GM06990 (cell line): ENCODE results near the gene KIAA1328.

Source experiments
- DNase-seq: peaks from one replicate; pipeline ENCODE4 v3.0.0-alpha.2; 2011; ENCODE audit not compliant: insufficient read length; ENCODE audit errors: extremely low read depth
- H3K27me3 ChIP-seq: replicated peaks from 2 replicates; pipeline ENCODE4 v1.6.0; 2011; ENCODE audit warnings: low read length; ENCODE audit not compliant: control insufficient read depth, insufficient read depth
- H3K36me3 ChIP-seq: 2 replicates; pipeline ENCODE4 v1.5.1; 2011; ENCODE audit warnings: low read length; ENCODE audit not compliant: control insufficient read depth, insufficient read depth
- H3K4me3 ChIP-seq: replicated peaks from 2 replicates; pipeline ENCODE4 v1.5.1; 2011; ENCODE audit warnings: low read depth, mild to moderate bottlenecking, control low read depth, low read length
- TF ChIP-seq, protein P1 (sequence below): IDR thresholded peaks from 2 replicates; pipeline ENCODE4 v1.5.1; 2011; ENCODE audit warnings: low read length, control low read depth, mild to moderate bottlenecking, inconsistent platforms; ENCODE audit not compliant: insufficient read depth, poor library complexity, severe bottlenecking

KIAA1328 gene

DNA sequence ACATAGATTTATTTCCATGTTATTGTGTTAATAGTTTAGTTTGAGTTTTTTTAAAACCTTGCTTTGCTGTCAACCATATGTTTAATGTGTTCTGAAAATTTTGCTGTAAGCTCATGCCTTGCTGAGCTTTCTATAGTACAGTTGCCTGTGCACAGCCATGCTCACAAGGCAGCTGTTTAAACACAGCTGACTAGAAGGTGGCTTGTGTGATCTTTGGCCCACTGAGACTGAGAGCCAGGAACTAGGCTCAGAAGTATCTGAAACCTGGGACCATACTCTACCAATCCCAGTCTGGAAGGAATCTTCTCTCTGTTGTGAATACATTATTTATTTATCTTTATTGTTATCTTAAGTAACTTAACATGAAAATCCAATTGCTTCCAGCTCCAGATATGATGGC is 350.5 kb downstream of the KIAA1328 start:
- TF ChIP-seq, protein P1, sequence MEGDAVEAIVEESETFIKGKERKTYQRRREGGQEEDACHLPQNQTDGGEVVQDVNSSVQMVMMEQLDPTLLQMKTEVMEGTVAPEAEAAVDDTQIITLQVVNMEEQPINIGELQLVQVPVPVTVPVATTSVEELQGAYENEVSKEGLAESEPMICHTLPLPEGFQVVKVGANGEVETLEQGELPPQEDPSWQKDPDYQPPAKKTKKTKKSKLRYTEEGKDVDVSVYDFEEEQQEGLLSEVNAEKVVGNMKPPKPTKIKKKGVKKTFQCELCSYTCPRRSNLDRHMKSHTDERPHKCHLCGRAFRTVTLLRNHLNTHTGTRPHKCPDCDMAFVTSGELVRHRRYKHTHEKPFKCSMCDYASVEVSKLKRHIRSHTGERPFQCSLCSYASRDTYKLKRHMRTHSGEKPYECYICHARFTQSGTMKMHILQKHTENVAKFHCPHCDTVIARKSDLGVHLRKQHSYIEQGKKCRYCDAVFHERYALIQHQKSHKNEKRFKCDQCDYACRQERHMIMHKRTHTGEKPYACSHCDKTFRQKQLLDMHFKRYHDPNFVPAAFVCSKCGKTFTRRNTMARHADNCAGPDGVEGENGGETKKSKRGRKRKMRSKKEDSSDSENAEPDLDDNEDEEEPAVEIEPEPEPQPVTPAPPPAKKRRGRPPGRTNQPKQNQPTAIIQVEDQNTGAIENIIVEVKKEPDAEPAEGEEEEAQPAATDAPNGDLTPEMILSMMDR = no peak
- Histone ChIP-seq H3K4me3 (no peak overlapping the region), H3K27me3 (no peaks in the 10 kb centered on the region), H3K36me3 (no peaks in the 10 kb centered on the region)
- DNase-seq = no peak

- no peak overlapping the region for H3K4me3 ChIP-seq
- no peak for DNase-seq
- H3K36me3 ChIP-seq = no peaks in the 10 kb centered on the region
- no peaks in the 10 kb centered on the region for H3K27me3 ChIP-seq
- TF ChIP-seq, protein P1 = no peak
These were observed 351.2 kb downstream of the KIAA1328 start for GRCh38 chr18:37180086-37180485.

DNA sequence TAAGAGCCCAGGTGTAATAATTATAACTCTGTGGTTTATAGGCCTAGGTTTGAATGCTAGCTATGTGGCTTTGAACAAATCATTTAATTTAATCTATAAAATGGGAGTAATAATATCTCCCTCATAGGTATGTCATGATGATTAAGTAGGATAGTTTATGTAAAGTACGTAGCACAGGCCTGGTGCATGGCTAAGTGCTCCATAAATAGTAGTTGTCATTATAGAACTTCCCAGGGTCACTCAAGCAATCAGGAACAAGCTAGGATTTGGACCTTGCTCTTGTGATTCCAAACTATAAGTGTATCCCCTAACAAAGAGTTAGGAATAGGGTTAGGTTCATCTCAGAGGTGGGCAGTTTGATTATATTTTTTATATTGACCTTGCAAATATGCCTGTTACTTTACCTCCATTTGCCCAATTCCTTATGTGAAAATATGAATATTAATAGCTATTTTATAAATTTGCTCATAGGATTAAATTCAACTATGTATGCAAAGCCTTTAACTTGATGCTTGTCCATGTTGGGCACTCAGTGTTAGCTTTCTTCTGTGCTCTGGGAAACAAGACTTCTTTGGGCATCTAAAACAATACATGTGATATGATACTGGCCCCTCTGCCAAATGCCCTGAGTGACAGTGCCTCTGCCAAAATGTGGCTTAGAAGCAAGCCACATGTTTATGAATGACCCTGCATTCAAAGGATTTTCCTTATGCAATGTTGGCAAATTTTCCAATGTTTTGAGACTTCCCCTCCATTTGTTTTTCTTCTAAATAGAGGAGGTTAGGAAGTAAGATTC is 353.6 kb downstream of the KIAA1328 start:
- TF ChIP-seq, protein P1 = no peak
- H3K27me3 ChIP-seq = no peaks in the 10 kb centered on the region
- no peaks in the 10 kb centered on the region for H3K36me3 ChIP-seq
- no peak for DNase-seq
- H3K4me3 ChIP-seq = no peak overlapping the region

- Histone ChIP-seq H3K36me3 (no peaks in the 10 kb centered on the region), H3K27me3 (no peaks in the 10 kb centered on the region), H3K4me3 (no peak overlapping the region)
- TF ChIP-seq, protein P1 = no peak
- no peak for DNase-seq
These were observed 355.4 kb downstream of the KIAA1328 start for GRCh38 chr18:37184209-37184868.

DNA sequence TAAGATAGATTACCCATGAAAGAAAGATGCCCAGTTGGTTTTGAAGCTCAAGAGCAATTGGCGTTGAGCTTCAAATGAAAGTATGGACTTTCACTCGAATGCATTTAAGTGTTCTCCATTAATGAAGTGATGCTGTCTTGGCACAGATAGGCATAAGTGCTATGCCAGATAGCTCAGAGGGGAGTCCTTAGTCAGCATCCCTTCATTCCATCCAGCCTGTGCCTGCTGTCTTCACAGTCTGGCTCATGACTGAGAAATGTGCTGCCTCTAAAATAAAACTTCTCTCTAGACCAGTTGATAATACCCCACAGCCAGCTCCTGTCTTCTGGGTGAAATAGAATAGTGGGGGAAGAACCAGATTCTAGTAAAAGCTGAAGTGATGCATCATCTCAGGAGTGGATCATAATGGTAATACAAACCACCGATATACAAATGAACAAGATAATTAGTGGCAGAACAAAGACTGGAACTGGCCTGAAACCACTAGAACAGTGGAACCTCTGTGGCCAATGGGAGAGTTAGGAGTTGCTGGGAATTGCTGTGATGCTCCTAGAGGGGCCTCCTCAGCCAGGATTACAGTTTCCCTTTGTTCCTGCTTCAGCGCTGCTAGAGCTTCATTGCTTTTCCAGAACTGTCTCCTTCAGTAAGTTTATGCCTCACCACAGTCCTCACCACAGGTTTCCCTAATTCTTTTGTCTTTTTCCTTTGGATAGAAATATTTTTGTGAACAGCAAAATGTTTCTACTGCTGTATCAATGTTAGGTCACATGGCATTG is 359.3 kb downstream of the KIAA1328 start:
- TF ChIP-seq, protein P1 = no peak

More for the DNA sequence above, 359.3 kb downstream of the KIAA1328 start:
- no peak for DNase-seq
- H3K4me3 ChIP-seq = no peak overlapping the region
- H3K27me3 ChIP-seq = no peaks in the 10 kb centered on the region
- no peaks in the 10 kb centered on the region for H3K36me3 ChIP-seq
